IMR-90 (cell line): ENCODE results near the gene KITLG. TPM values are rescaled to one million over a fixed set of nuclear protein-coding genes. Genes with fewer than 3 reads are reported as not detected.

Experiments used
- ATAC-seq: fragments of 200-7000 bp; cut with Tn5 transposase; 2 replicates; pipeline ENCODE4 v1.9.1; 2020; ENCODE audit warnings: low read depth, mild to moderate bottlenecking, moderate library complexity
- BruUV-seq: library from RNA; stranded (reverse); fragments of 400-500 nt; replicated peaks from 2 replicates; lab custom pipeline; 2021; lab: Mats Ljungman, UMichigan
- CTCF ChIA-PET: fragments of 300-600 bp; formaldehyde crosslinking; extraction: SDS; loops from one replicate; lab custom pipeline; 2021; ENCODE audit warnings: antibody characterized with exemption; lab: Yijun Ruan, JAX
- POLR2A ChIA-PET: fragments of 300-600 bp; sonication (Branson Sonifier 250); formaldehyde crosslinking; loops from one replicate; lab custom pipeline; 2022; ENCODE audit warnings: antibody characterized with exemption; ENCODE audit not compliant: unreplicated experiment; lab: Charles Lee
- DNase-seq: peaks from one replicate; pipeline ENCODE4 v3.0.0; 2013
- H2AFZ ChIP-seq: replicated peaks from 2 replicates; pipeline ENCODE3; 2013; ENCODE audit warnings: low read length, mild to moderate bottlenecking; ENCODE audit not compliant: poor library complexity
- H2AK5ac ChIP-seq: 2 replicates; pipeline ENCODE4 v1.6.1; 2013; ENCODE audit warnings: low read depth, low read length, inconsistent platforms
- H2AK9ac ChIP-seq: replicated peaks from 2 replicates; pipeline ENCODE3; 2013; ENCODE audit warnings: mild to moderate bottlenecking, low read depth, low read length, moderate library complexity; ENCODE audit not compliant: poor library complexity
- H2BK120ac ChIP-seq: 2 replicates; pipeline ENCODE4 v1.6.1; 2013; ENCODE audit warnings: low read depth, low read length, inconsistent platforms
- H2BK15ac ChIP-seq: 3 replicates; pipeline ENCODE4 v1.6.1; 2013; ENCODE audit warnings: low read depth, low read length, inconsistent platforms
- H2BK20ac ChIP-seq: 2 replicates; pipeline ENCODE4 v1.6.1; 2013; ENCODE audit warnings: low read depth, mild to moderate bottlenecking, inconsistent platforms, low read length, moderate library complexity
- H2BK5ac ChIP-seq: 2 replicates; pipeline ENCODE4 v1.6.1; 2013; ENCODE audit warnings: mild to moderate bottlenecking, low read depth, low read length, inconsistent platforms; ENCODE audit not compliant: poor library complexity, severe bottlenecking
- H3K14ac ChIP-seq: replicated peaks from 2 replicates; pipeline ENCODE4 v1.6.1; 2013; ENCODE audit warnings: low read depth, low read length, inconsistent platforms
- H3K18ac ChIP-seq: 2 replicates; pipeline ENCODE4 v1.6.1; 2013; ENCODE audit warnings: low read depth, low read length, control low read depth
- H3K23ac ChIP-seq: 2 replicates; pipeline ENCODE4 v1.6.1; 2013; ENCODE audit warnings: low read depth, low read length, inconsistent platforms
- H3K27ac ChIP-seq: 2 replicates; pipeline ENCODE4 v1.5.1; 2013; ENCODE audit warnings: mild to moderate bottlenecking, control low read depth, low read length; ENCODE audit not compliant: insufficient read depth
- H3K27me3 ChIP-seq: 2 replicates; pipeline ENCODE4 v1.6.1; 2013; ENCODE audit warnings: low read length; ENCODE audit not compliant: control insufficient read depth, insufficient read depth
- H3K36me3 ChIP-seq: 2 replicates; pipeline ENCODE4 v1.6.1; 2013; ENCODE audit warnings: low read length, mixed read lengths; ENCODE audit not compliant: control insufficient read depth, insufficient read depth
- H3K4ac ChIP-seq: 2 replicates; pipeline ENCODE4 v1.6.1; 2013; ENCODE audit warnings: low read depth, low read length, inconsistent platforms
- H3K4me1 ChIP-seq: 2 replicates; pipeline ENCODE4 v1.6.1; 2013; ENCODE audit warnings: low read length, mixed read lengths; ENCODE audit not compliant: control insufficient read depth, insufficient read depth
- H3K4me2 ChIP-seq: 2 replicates; pipeline ENCODE4 v1.6.1; 2013; ENCODE audit warnings: low read depth, mild to moderate bottlenecking, control low read depth, low read length, moderate library complexity
- H3K4me3 ChIP-seq: 2 replicates; pipeline ENCODE4 v1.5.1; 2013; ENCODE audit warnings: low read depth, mild to moderate bottlenecking, control low read depth, low read length, moderate library complexity; ENCODE audit not compliant: insufficient read depth
- H3K56ac ChIP-seq: 2 replicates; pipeline ENCODE4 v1.6.1; 2013; ENCODE audit warnings: low read length, inconsistent platforms; ENCODE audit not compliant: insufficient read depth; ENCODE audit errors: extremely low read depth
- H3K79me1 ChIP-seq, 2 experiments: 2 replicates each; pipeline ENCODE4 v1.6.1; 2013; ENCODE audit warnings: low read length in 2 of 2, inconsistent platforms in 1 of 2, low read depth in 1 of 2
- H3K9ac ChIP-seq: 2 replicates; pipeline ENCODE4 v1.6.1; 2013; ENCODE audit warnings: low read depth, low read length, control low read depth
- H3K9me1 ChIP-seq: 2 replicates; pipeline ENCODE4 v1.6.1; 2013; ENCODE audit warnings: low read length, inconsistent platforms; ENCODE audit not compliant: insufficient read depth
- H3K9me3 ChIP-seq: 2 replicates; pipeline ENCODE4 v1.6.1; 2013; ENCODE audit warnings: low read length; ENCODE audit not compliant: control insufficient read depth, insufficient read depth
- H4K20me1 ChIP-seq: 2 replicates; pipeline ENCODE4 v1.6.1; 2013; ENCODE audit warnings: low read length, inconsistent platforms; ENCODE audit not compliant: insufficient read depth
- H4K5ac ChIP-seq: 2 replicates; pipeline ENCODE4 v1.6.1; 2013; ENCODE audit warnings: mild to moderate bottlenecking, low read depth, low read length, control low read depth
- H4K8ac ChIP-seq, 2 experiments: 2 replicates each; pipeline ENCODE4 v1.6.1; 2013; ENCODE audit warnings: low read depth in 2 of 2, low read length in 2 of 2, control low read depth in 1 of 2, inconsistent platforms in 1 of 2
- H4K91ac ChIP-seq: 2 replicates; pipeline ENCODE4 v1.6.1; 2013; ENCODE audit warnings: low read depth, low read length, inconsistent platforms; ENCODE audit not compliant: insufficient read depth
- BHLHE40 ChIP-seq: fragments of 150-350 bp; IDR thresholded peaks from 2 replicates; pipeline ENCODE4 v1.6.1; 2016; ENCODE audit warnings: mild to moderate bottlenecking, low read depth, low read length
- CEBPB ChIP-seq: IDR thresholded peaks from 2 replicates; pipeline ENCODE4 v1.6.1; 2012; ENCODE audit warnings: low read depth, low read length, improper control_type of control experiment
- CHD1 ChIP-seq: IDR thresholded peaks from 2 replicates; pipeline ENCODE4 v1.6.1; 2012; ENCODE audit warnings: low read depth, low read length, improper control_type of control experiment
- CTCF ChIP-seq: conservative IDR thresholded peaks from 2 replicates; pipeline ENCODE4 v1.5.1; 2012; ENCODE audit warnings: mild to moderate bottlenecking, low read depth, low read length, improper control_type of control experiment
- ELK1 ChIP-seq: fragments of 150-350 bp; IDR thresholded peaks from 2 replicates; pipeline ENCODE4 v1.6.1; 2016; ENCODE audit warnings: low read depth, mild to moderate bottlenecking, low read length, moderate library complexity, borderline replicate concordance
- FOS ChIP-seq: fragments of 150-350 bp; IDR thresholded peaks from 2 replicates; pipeline ENCODE4 v1.6.1; 2016; ENCODE audit warnings: low read depth, low read length
- MAFK ChIP-seq: IDR thresholded peaks from 2 replicates; pipeline ENCODE4 v1.6.1; 2012; ENCODE audit warnings: low read depth, low read length, improper control_type of control experiment
- MAZ ChIP-seq: IDR thresholded peaks from 2 replicates; pipeline ENCODE4 v1.6.1; 2012; ENCODE audit warnings: low read depth, mild to moderate bottlenecking, low read length, improper control_type of control experiment, moderate library complexity, borderline replicate concordance
- MXI1 ChIP-seq: IDR thresholded peaks from 2 replicates; pipeline ENCODE4 v1.6.1; 2012; ENCODE audit warnings: low read depth, mild to moderate bottlenecking, low read length, moderate library complexity, borderline replicate concordance
- NFE2L2 ChIP-seq: fragments of 150-350 bp; IDR thresholded peaks from 2 replicates; pipeline ENCODE4 v1.6.1; 2016; ENCODE audit warnings: low read depth, mild to moderate bottlenecking, low read length
- POLR2A ChIP-seq: IDR thresholded peaks from 2 replicates; pipeline ENCODE4 v1.6.1; 2012; ENCODE audit warnings: mild to moderate bottlenecking, low read depth, low read length
- RAD21 ChIP-seq: IDR thresholded peaks from 2 replicates; pipeline ENCODE4 v1.6.1; 2012; ENCODE audit warnings: low read length, improper control_type of control experiment
- RCOR1 ChIP-seq: IDR thresholded peaks from 2 replicates; pipeline ENCODE4 v1.6.1; 2012; ENCODE audit warnings: mild to moderate bottlenecking, low read length, improper control_type of control experiment; ENCODE audit not compliant: insufficient replicate concordance
- RFX5 ChIP-seq: IDR thresholded peaks from 2 replicates; pipeline ENCODE4 v1.8.0; 2012; ENCODE audit warnings: low read depth, mild to moderate bottlenecking, low read length, moderate library complexity
- SMC3 ChIP-seq: fragments of 150-350 bp; IDR thresholded peaks from 2 replicates; pipeline ENCODE4 v1.6.1; 2016; ENCODE audit warnings: low read depth, mild to moderate bottlenecking, antibody characterized with exemption, low read length, moderate library complexity
- USF2 ChIP-seq: fragments of 150-350 bp; IDR thresholded peaks from 2 replicates; pipeline ENCODE4 v1.6.1; 2017; ENCODE audit warnings: mild to moderate bottlenecking, antibody characterized with exemption, low read length, low read depth
- dilution Hi-C: fragments of 300-500 bp; cut with HindIII; formaldehyde crosslinking; loops from one replicate; pipeline ENCODE4 v1.14.3; 2018; ENCODE audit warnings: low sequenced_read_pairs; ENCODE audit not compliant: unreplicated experiment
- in situ Hi-C: fragments of 300-500 bp; cut with MboI; formaldehyde crosslinking; loops from 3 replicates; pipeline ENCODE4 v1.14.3; 2019; ENCODE audit warnings: low sequenced_read_pairs, inconsistent platforms, mixed read lengths
- intact Hi-C: fragments of 100-400 bp; cut with micrococcal nuclease; formaldehyde crosslinking; loops from 2 replicates; pipeline ENCODE4 v1.10.0; 2022
- polyA plus RNA-seq, 3 experiments: library from polyadenylated mRNA; depleted of rRNA; stranded (reverse); fragments of >200 nt; gene quantifications; 2 replicates each; pipeline ENCODE4 v1.2.3, GENCODE V29; 2012; ENCODE audit warnings: low replicate concordance in 1 of 3
- total RNA-seq: library from RNA; depleted of rRNA; stranded (reverse); fragments of >200 nt; gene quantifications from 2 replicates; pipeline ENCODE4 v1.2.3, GENCODE V29; 2012

The KITLG gene
- total and polyA plus RNA-seq, 2 of the 4 experiments (the other 2 are of a cell fraction): 14.5 to 87.5 TPM

- Histone ChIP-seq H3K9me1 (no peaks in the 10 kb centered on the region), H3K9ac (no peak overlapping the region), H3K4me1 (peaks cover 5% of the 10 kb centered on the region; the same call in 1 of the 2 replicates), H3K79me1 (no peaks in the 10 kb centered on the region; a peak in 1 of 4 replicates), H2BK20ac (no peak overlapping the region), H3K4me3 (no peak overlapping the region), H2BK120ac (no peak overlapping the region), H4K91ac (no peak overlapping the region), H3K56ac (no peak overlapping the region), H2BK5ac (no peak overlapping the region), H3K18ac (no peak overlapping the region; the same call in 1 of the 2 replicates), H2AFZ (no peak overlapping the region), H2AK5ac (no peak overlapping the region), H3K23ac (no peak overlapping the region), H3K27ac (no peak overlapping the region), H3K9me3 (no peaks in the 10 kb centered on the region), H4K5ac (no peak overlapping the region), H4K20me1 (no peaks in the 10 kb centered on the region), H3K27me3 (no peaks in the 10 kb centered on the region), H4K8ac (no peak overlapping the region), H3K4ac (no peak overlapping the region), H3K36me3 (no peaks in the 10 kb centered on the region), H3K14ac (no peak overlapping the region), H3K4me2 (no peak overlapping the region), H2BK15ac (no peak overlapping the region), H2AK9ac (no peak overlapping the region)
- ChIA-PET CTCF (interaction anchor here (0.5 kb wide), 1 partner anchor 401 kb away, joined by 3 read pairs; no protein-coding TSS in a partner anchor), POLR2A (no interaction called here)
- dilution Hi-C loops: no loop called here
- ATAC-seq (no peak; the same call in 1 of the 2 replicates), DNase-seq (no peak)
- TF ChIP-seq CTCF (no peak), RFX5 (no peak), CHD1 (no peak), RCOR1 (no peak), FOS (no peak), NFE2L2 (no peak), SMC3 (no peak), MAZ (no peak), ELK1 (no peak), CEBPB (no peak), MAFK (no peak), BHLHE40 (no peak), USF2 (no peak), POLR2A (no peak), MXI1 (no peak), RAD21 (no peak)
- no TSS peak for BruUV-seq
- intact Hi-C loops: no loop called here
- in situ Hi-C loops: no loop called here
Observed at GRCh38 chr12:88445705-88446394, 134.4 kb downstream of the KITLG start.
